Glomerular visceral epithelial cell (primary cell): ENCODE results near the gene BEGAIN.

ENCODE experiments used
- DNase-seq: peaks from one replicate; pipeline ENCODE4 v3.0.0-alpha.2; 2016; ENCODE audit errors: extremely low spot score

The BEGAIN gene

DNA sequence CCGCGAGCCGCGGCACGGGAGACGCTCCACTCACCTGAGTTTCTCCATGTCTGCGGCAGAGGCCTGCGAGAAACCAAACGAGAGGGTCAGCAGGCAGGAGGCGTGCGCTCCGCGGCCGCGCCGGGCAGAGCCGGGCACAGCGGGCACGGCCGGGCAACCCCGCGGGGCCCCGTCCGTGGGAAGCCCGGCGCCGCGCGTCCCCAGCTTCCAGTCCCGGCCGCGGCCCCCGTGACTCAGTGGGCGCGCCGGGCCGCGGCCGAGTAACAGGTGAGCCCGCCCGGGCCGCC, 19.4 kb downstream of the BEGAIN start:
- no peak for DNase-seq

DNA sequence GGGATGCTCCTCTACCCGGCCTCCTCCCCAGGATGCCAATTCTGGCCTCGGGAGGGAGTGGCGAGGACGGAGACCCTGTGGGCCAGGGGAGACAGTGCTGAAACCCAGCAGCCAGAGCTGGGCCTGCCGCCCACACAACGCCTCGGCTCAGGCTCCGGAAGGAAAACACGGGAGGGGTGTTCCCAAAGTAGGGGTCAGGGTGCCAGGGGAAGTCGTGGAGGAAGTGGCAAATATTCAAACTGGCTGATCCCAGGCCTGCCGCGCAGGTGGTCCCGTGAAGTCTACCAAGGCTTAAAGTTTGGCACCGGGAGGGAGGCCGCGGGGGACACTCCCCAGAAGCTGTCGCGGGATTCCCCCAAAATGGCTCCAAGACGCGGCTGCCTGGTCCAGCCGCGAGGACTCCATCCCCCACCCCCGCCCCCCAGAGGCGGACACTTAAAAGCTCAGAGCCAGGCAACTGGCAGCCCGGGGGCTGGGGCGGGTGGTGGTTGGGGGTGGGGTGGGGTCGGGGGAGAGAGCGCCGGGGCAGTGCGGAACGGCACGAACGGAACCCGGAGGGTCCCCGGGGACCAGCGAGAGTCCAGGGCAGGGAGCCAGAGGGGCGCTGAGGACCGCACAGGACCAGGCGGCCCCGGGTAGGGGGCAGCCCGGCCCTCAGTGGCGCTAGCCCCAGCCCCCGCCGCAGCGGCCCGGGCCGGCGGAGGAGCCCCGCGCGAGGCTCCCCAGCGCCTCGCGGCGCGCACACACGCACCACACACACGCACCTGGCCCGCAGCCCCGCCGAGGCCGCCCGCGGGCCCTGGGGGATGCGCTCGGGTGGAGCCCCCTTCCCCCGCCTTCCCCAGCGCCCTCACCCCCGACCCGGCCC, 20.0 kb downstream of the BEGAIN start:
- no peak for DNase-seq

DNA sequence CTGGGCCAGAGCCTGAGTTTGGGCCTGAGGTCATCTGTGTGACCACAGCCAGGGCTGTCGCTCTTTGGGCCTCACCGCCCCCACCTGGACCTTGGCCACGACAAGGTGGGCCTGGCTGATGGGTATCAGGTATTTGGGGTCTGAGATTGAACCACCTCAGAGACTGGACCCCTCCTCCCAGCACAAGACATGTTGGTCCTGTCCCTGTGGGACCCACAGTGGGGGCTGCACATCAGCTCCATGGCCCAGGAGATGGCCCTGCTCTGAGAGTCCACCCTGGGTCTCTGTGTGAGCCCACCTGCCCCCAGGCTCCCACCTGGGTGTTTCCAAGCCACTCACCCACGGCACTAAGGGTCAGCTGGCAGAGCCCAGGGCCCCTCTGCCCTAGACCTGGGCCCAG, 20.6 kb downstream of the BEGAIN start:
- DNase-seq: no peak

DNA sequence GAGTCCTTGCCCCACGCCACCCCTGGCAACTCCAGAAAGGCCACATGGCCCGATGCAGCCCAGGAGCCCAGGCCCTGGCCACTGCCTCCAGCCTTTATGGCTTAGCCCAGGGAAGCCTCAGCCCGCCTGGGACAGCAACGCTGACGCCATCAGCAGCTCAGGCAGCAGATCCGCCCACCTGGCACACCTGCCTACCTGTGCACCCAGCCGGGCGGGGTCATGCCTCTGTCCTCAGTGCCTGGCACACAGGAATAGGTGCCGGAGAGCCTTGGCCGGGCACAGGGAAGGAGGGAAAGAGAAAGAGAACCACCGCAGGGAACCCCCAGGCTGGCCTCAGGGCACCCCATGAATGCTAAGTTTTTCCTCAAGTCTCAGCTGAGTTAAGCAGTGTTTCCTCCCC, 21.1 kb downstream of the BEGAIN start:
- no peak for DNase-seq

DNA sequence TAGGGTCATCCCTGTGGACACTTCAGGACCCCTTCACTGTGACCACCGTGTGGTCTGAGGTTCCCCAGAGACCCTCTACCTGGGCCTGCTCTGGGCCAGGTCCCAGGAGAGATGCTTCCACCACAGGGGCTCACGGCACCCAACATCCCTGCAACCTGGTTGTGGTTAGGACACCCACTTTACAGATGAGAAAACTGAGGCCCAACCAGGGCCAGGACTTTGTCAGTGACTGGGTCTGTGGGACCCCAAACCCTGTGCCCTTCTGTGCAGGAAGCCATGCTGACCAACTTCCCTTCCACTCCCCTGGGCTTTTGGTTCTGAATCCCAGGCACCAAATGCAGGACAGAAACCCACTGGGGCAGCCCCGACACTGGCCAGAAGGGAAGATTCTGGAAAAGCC, 21.6 kb downstream of the BEGAIN start:
- DNase-seq: no peak

DNA sequence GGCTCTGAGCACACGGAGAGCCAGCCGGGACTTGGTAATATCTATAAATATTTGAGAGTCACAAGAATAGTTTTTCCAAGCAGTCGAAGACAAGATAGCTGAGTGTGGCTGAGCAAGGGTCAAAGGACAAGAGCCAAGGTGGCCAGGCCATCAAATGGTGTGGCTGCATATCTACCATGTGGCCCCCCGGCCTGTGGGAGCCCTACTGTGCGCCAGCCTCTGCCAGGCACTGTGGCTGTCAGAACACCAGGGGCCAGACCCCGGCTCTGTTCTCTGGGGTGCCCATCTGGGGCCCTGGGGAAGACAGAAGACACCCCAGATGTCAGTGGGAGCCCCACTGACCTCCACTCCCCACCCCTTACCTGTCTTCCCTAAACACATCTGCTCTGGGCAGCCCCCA, 22.7 kb downstream of the BEGAIN start:
- DNase-seq: no peak

DNA sequence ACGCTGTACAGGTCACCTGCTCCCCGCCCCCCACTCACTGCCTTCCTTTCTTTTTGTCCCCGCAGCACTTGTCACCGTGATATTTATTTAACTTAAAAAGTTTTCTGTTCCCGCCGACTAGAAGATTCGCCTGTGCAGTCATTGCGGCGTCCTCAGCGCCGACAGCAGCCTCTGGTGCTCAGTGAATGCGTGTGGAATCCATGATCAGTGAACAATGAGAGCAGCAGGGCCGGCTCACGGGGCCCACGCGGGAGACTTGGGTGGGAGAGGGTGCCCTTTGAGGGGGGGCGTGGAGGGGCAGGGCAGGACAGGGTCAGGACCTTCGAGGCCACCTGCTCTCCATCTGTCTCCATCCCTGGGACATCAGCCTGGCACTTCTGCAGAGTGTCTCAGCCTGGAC, 24.5 kb downstream of the BEGAIN start:
- no peak for DNase-seq

DNA sequence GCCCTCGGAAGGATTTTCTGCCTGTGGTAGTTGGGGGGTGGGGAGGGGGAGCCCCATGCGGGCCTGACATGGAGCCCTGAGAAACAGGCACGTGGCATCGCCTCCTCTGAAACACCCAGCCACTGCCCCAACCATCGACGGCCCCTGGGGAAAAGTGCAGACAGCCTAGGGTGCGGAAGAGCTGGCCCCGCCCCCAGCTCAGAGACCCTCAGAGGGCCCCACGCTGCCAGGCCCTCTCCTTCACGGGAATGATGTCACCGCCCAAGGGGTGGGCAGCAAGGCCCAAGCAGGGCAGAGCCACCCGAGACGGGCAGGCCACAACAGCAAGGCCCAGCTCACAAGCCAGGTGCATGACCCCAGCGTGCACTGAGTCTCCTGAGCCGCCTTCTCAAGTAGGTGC, 26.2 kb downstream of the BEGAIN start:
- no peak for DNase-seq

DNA sequence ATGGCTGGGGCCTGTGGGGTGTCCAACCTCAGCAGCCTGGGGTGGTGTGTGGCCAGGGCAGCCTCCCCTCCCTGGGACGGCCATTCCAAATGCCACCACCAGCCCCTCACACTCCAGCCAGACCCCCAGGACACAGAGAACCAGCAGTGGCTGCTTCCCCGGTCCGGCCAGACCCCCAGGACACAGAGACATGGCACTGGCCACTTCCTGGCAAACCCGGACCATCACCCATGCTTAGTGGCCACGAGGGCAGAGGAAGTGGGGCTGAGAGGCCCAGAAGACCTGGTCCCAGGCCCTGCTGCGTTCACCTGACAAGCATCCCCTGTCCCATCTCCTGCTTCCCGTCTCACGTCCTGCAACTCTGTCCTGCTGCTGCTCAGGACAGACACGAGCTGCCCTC, 26.7 kb downstream of the BEGAIN start:
- no peak for DNase-seq

DNA sequence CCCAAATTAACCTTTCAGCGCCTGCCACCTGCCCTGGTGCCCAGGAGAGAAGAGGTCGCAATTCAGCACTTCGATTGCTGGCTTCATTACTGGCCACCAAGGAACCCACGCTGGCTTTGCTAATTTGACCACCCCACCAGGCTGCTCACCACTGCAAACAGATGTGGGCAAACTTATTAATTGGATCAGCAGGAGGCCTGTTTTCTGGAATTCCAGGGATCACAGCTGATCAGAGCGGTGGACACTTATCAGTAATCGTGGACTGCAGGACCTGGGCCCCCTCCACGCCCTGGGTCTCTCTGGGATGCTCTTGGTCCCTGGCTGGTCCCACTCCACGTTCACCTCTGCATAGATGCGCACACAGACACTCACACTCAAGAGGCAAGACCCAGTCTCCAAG, 27.8 kb downstream of the BEGAIN start:
- no peak for DNase-seq

DNA sequence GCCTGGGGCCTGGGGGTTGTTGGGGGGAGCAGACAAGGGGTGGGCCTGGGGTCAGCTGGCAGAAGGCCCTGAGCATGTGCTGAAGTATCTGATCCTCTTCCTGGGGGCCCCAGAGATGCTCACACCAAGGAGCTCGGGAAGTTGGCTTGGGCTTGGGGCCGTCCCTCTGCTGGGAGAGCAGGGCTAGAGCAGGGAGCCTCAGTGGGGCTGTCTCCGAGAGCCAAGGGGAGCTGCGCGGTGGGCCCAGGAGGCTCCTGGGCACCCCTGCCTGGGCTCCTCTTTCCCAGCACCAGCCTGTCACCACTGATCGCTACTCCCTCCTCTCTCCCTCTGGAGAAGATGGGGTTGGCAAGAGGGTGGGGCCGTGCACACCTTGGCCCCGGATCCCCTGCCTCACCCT, 28.3 kb downstream of the BEGAIN start:
- no peak for DNase-seq

DNA sequence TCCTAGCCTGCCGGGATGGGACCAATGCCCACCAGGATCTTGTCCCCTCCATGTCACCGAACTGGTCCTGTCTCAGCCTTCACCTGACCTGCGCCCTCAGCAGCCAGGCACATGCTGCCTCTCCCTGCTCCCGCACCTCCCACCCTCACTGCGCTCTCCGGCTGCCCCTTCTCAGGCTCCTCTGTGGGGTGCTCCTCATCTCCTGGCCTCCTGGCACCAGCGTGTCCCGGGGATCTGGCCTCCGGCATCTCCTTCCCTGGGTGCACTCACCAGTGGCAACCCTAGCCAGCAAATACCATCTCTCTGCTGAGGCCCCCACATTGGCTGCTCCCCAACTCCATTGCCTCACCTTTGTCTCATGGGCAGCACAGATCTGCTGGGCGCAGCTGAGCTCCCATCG, 29.0 kb downstream of the BEGAIN start:
- DNase-seq: no peak

DNA sequence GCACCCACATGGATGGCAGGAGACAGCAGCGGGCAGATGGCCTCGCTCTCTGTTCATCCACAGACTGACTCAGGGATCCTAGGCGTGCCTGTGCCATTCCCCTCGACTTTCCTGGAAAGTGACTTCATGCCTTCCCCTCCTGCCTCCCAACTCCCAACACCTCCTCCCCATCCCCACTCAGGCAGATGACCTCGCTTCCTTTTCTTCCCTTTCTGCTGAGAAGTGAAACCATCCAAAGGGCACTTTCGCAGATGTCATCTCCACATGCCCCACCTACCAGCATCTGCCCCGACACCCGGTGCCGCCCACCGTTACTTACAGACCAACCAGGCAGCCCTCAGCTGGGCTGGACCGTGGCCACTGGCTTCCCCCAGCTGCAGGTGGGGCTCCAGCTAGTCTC, 29.6 kb downstream of the BEGAIN start:
- peak; percentile 25 for DNase-seq

DNA sequence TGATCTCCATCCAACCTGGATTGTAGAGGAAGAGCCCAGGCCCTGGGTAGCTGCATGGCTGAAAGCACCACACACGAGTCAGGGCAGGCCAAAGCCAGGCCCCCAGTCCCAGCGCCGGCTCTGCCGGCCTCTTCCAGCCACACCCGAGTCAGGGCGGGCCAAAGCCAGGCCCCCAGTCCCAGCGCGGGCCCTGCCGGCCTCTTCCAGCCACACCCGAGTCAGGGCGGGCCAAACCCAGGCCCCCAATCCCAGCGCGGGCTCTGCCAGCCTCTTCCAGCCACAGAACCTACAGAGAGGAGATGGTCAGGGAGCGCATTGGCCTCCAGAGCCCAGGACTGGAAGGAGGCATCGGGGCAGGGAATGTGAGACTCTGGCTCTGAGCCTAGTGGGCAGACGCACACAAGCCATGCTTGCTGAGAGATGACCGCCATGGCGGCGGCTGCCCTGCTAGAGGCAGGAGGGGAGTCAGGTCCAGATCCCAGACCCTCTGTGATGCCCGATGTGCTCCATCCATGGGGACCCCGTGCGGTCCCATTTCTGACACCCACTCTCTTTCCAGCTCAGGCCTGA, 30.2 kb downstream of the BEGAIN start:
- no peak for DNase-seq

DNA sequence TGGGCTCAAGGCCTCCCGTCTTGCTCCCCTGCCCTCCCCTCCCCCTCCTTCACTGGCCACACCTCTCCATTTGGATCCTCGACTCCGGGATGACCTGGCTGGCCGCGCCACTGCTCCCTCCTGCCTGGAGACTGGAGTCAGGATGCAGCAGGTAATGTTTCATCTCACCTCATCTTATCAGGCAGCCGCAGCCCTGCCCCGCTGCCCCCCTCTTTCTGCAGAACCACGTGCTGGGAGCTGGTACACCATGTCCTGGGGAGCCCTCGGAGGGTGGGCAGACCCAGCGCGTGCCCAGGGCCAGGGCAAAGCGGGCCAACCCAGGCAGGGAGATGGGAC, 31.1 kb downstream of the BEGAIN start:
- DNase-seq: no peak

DNA sequence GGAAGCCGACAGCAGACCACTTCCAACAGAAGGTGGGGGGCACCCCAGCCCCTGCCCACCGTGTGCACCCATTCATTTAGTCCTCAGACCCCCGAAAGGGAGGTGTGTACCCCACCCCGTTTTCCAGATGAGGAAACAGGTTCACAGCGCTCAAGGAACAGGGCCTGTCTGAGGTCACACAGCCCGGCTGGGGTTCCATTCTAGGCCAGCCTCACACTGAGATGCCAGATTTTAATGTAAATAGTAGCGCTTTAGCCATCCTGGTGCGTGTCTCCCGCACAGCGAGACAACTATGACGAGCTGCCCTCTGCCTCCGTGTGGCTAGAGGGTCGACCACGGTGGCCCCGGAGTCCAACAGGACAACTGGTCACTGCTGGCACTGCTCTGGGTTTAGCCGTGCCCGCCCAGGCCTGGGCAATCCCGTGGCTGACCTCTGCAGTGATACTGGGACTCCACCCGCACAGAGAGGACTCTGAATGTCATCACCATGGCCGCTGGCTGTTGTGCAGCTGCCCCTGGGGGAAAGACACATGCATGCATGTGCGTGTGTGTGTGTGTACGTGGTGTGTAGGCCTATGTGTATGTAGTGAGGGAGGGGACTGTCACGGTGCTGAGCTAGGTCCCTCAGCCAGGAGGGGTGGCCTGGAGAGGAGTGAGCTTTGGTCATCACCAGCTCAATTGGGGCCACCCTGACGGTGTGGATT, 31.6 kb downstream of the BEGAIN start:
- no peak for DNase-seq

DNA sequence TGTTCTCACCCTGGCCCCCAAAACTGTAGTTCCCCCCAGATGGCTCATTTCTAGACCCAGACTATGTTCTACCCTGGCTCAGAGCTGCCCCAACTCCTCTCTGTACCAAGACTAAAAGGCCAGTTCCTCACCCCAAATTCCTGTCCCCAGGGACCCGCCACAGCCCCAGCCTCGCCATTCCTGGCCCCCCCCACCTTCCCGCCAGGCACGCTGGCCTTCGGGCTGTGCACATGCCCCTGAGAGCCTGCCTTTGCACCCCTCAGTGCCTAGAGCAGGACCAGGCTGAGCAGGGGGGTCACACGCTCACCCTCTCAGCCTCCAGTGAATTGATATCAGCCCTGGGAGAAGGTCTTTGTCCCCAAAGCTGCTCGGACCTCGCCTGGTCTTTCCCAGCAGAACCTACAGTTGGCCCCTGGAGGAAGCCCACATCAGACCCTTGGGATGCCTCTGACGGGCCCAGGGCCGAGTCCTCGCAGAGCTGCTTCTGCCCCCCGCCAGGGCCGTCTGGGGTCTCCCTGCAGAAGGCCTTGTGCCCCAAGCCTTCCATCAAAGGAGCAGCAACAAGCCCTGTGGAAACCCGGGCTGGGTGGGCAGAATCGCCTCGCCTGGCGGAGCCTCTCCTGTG, 32.4 kb downstream of the BEGAIN start:
- no peak for DNase-seq

DNA sequence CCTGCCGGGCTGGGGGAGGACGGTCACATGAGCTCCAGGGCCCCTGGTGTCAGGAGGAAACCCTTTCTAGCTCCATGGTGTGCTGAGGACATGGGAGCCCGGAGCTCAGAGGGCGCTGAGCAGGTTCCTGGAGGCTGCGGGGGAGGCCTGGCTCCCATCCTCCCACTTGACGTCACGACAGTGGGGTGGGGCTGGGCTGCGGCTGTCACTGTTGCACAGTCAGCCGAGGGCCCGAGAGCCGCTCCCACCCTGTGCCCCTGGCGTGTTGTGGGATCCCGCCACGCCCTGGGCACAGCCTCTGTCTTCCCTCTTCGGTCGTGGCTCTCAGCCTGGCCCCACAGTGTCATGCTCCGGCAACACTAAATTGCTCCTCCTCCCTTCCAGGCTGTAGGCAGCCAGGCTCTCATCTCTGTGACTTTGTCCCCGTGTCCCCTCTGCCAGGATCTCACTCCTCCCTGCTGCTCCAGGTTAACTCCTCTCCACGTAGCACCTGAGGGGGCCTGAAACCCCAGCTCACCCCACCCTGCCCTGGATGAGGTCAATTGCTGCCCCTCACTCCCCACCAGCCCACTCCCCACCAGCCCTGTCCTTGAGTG, 33.0 kb downstream of the BEGAIN start:
- DNase-seq: no peak

DNA sequence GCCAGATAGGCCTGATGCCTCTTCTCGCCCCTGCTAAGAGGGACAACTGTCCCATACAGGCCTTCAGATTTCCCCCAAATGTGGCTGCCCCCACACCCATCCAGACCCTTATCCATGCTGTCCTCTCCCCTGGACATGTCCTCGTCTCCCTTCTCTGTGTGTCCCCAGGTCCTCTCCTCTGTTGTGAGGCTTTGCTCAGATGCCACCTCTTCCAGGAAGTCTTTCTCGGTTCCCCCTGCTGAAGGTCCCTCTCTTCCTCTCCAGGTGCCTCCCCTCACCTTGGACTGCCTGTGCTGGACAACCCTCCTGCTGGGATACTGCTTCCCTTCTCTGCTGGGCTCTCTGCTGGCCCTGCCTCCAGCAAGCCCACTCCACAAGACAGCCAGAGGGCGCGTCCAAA, 33.7 kb downstream of the BEGAIN start:
- DNase-seq: no peak

DNA sequence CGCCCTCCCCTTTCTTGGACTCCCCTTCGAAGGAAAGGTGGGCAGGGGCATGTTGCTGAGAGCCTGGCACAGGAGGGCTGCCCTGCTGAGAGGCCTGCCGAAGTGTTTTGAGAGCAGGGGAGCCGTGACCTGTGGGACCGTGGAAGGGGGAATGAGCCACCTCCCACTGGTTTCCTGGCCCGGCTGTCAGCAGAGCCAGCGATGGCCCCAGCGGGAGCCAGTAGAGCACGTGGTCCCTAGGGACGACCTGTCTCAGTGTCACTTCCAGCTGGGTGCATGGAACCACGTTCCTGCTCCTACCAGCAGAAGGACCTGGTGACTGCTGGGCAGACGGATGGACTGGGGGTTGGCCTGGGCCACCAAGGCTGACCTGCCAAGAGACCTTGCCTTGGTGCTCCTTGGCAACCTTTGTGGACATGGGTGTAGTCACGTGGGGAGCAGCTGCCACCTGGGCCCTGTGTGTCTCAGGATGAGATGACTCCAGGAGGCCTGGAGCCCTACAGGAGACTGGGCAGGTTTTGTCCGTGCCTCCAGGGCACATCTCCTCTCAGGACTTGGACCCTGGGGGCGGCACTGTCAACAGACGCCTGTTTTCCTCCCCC, 34.6 kb downstream of the BEGAIN start:
- DNase-seq: no peak

DNA sequence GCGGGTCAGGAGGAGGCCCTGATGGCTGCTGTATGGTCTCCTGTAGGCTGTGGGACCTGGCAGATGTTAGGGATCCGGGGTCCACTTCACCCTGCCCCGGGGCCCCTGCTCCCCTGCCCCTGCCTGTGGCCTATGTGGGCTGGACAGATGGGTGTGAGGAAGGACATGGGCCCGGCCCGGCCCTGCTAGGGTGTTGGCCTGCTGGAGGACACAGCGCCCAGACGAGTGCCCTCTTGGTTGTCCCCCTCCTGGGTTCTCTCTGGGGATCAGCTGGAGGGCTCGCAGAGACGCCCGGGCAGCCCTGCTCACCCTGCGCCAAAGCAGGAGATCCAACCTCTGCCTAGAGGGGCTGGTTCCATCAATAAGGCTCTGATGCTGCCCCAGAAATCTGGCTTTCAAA, 36.2 kb downstream of the BEGAIN start:
- DNase-seq: no peak
